DMS 273 (cell line): ENCODE measurements around the gene PNMA6F.
A peak's percentile ranks its signal among the peaks of the same experiment; 100 is the strongest.
"Not testable (repeated sequence)": the region's sequence is repeated elsewhere in the genome, so short reads cannot be mapped to it uniquely, and the experiment has no call there.

ENCODE experiments used
- DNase-seq: peaks from one replicate; lab custom pipeline; 2025; ENCODE audit not compliant: unreplicated experiment; lab: John Stamatoyannopoulos, UW

PNMA6F gene

DNA sequence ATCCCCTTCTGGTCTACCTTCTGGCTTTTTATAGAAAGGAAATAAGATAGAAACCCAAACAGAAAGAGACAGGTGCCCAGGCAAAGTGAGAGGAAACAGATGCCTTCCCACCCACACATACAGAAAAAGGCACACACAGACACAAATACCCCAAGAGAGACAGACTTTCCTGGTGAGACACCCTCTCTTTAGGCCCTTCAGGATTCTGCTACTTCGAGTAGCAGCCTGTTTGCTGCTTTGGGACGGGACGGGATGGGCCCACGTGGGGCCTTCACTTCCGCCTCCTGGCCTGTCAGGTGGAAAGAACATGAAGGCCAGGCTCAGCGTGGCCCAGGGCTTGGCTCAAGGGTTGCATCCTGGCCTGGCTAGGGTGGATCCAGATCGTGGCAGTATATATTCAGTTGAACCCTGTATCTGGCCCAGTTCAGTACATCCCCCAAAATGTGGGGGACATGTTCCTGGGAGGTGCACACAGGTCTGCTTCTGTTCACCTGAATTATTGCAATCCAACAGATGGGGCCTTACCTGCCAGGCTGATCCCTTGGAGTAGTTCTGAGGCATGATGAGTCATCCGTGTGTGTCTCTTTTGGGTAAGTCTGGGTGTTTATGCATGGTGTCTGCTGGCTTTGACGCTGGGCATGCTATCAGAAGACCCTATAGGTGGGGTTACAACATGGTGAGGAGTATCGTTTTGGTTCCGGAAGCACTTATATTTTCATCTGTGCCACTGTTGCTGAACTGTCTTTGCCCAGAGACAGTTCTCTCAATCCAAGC, 14.7 kb upstream of the PNMA6F start:
- no peak for DNase-seq

DNA sequence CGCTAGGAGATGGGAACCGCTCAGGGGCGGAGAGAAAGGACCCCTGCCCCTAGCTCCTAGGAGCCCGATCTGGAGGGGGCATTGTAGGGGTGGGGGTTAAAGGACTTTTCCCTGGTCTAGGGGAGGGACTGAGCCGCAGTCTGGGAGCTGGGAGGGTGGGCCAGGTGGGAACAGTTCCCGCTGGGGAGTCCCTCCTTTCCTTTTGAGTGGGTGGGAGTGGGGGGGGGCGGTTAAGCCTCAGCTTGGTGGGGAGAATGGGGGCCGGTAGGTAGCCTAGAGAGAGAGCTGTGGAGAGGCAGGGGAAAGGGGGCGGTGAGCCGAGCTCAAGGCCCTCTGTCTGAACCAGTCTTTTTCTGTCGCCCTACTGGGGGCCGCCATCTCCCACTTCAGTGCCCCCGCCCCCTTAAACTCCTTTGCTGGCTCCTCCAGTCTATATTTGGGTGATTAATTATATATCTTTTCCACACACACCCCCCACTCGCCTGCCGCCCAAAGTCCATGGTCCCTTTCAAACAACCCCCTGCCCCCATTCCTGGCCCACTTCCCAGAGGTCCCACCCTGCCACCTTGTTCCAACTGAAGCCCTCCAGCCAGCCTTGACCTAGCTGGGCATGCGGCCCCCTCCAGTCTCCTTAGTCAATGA, 13.2 kb upstream of the PNMA6F start:
- no peak for DNase-seq

DNA sequence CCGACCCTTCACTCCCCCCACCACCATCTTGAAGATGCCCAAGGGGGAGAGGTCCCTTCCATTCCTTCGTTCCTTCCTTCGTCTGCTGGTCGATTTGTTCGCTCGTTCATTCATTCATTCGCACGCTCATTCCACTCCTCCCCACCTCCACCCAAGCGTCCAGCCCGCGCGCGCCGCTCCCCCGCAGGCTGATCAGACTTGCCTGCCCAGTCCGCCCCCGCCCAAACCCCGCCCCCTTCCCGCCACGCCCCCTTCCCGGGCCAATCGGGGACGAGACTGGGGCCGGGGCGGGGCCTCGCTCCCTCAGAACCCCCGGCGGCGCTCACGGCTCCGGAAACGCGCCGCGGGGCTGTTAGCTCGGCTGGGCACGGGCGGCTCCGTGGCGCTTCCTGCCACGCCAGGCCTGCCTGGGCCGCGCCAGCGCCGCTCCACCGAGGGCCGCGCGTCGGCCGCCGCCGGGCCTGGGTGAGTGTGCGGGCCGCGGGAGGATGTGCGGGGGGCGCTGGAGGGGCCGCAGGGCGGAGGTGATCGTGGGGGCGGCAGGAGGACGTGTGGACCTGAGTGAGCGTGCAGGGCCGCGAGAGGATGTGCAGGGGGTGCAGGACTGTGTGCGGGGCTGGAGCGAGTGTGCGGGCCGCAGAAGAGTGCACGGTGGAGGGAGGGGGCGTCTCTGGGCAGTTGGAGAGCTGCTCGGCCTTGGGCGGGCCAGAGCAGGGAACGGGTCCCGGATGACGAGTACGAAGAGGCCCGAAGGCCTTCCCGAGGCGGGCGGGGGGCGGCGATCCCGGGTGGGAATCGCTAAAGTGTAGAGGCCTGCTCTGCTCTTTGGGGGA, 12.5 kb upstream of the PNMA6F start, which contains the start of gene ZNF275:
Gene ZNF275 (plus strand): TSS at position 333 of the 833 bp plus-strand sequence. CDS start 2,527 bp downstream, outside the sequence.
- peak; percentile 91 for DNase-seq

DNA sequence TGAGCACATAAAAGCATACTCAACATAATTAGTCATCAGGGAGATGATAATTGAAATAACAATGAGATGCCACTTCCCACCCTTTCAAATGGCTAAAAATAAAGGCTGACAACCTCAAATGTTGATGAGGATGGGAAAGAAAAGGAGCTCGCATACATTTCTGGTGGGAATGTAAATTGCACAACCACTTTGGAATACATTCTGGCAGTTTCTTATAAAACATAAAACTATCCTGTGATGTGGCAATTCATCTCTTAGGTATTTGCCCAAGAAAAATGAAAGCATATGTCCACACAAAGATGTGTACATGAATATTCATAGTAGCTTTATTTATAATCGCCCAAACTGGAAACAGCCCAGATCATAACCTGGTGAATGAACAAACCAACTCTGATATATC, 11.7 kb upstream of the PNMA6F start:
- no peak for DNase-seq

DNA sequence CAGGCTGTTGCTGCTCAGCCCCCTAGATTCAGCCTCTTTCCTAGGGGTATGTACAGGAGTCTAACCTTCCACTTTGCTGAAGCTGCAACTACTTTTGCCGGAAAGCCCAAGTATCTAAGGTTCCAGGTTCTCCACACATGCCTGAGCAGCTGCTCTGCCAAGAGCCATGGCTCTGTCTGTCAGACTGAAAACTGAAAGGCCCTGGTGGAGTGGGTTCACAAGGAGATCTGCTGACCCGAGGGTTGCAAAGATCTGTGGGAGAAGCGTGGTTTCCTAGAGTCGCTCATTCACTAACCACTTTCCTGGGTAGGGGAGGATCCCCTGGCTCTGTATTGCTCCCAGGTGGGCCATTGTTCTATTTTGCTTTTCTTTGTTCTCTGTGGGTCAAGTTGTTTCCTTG, 6.0 kb upstream of the PNMA6F start:
- DNase-seq: no peak

DNA sequence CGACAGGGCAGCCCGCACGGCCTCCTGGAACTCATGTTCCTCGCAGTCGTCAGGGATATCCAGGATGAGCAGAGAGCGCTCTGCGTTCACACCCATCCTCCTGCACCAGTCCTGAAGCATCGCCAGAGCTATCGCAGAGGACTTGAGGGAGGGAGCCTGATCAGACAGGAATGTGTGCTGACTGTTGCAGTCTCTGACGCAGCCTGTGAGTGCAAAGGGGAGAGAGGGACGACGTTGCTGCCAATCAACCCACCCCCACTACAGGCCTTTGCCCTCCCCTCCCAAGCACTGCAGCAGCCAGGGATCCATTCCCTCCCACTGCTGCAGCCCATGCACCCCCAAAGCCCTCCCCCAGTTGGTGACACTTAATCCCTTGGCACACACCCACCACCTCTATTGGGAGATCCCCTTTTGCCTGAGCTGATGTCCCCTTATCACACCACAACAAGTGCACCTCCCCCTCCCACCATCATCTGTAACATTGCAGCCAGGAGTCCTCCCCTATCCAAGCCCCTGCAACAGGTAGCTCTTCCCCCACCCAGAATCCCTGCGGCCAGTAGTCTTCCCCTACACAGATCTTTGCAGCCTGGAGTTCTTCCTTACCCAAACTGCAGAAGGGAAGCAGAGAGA, 897 bp downstream of the PNMA6F start:
- no peak for DNase-seq

DNA sequence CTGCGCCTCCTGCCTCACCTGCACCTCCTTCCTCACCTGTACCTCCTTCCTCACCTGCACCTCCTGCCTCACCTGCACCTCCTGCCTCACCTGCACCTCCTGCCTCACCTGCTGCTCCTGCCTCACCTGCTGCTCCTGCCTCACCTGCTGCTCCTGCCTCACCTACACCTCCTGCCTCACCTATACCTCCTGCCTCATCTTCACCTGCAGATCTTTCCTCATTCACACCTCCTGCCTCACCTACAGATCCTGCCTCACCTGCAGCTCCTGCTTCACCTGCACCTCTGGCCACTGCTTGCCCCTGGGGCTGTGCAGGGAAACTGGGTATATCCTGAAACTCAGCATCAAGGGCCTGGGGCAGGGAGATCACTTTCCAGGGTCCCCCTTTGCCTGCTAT, 1.5 kb downstream of the PNMA6F start:
- DNase-seq: not testable (repeated sequence)

DNA sequence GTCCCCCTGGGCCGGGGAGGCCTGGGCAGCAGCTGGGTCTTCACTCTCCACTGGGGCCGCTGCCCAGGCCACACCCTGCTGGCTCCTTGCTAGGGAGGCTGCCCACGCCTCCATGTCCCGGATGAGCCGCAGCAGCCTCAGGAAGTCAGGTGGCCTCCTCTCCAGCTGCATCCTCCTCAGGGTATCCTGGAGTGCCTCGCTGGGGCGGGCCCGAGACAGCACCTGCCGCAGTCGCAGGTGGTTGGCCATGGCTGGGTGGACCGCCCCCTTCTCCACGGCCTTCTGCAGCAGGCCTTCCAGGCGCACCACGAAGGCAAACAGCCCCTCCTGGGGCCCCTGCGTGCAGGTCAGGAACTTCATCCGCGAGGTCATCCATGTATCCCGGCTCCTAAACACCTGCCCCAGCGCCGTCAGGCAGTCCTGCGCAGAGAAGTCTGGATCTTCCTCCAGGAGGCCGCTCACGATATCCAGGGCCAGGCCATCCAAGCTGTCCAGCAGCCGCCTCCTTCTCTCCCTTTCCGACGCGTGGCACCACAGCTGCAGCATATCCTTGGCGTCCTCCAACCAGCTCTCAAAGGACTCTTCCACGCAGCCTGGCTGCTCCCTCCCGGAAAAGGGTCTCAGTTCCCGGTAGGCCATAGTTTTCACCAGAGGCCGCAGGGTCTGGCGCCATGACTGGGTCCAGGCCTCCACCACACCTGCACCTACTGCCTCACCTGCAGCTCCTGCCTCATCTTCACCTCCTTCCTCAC, 2.1 kb downstream of the PNMA6F start:
- DNase-seq: no peak

DNA sequence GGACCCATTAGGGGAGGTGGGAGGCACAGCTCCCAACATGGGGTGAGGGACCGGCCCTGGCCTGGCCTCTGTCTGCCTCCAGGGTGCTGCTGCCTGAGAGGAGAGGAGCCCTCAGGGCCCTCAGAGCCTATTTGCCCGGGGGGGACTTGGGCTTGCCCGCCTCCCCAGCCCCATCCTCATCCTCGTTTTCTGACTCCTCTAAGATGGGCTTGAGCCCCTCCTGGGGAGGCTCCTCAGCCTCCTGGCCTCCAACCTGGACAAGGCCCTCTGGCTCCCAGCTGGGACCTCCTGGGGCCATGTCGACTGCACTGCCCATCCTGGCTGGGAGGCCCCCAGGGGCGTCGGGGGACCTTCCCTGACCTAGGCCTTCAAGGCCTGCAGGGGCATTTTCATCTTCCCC, 2.8 kb downstream of the PNMA6F start:
- no peak for DNase-seq

DNA sequence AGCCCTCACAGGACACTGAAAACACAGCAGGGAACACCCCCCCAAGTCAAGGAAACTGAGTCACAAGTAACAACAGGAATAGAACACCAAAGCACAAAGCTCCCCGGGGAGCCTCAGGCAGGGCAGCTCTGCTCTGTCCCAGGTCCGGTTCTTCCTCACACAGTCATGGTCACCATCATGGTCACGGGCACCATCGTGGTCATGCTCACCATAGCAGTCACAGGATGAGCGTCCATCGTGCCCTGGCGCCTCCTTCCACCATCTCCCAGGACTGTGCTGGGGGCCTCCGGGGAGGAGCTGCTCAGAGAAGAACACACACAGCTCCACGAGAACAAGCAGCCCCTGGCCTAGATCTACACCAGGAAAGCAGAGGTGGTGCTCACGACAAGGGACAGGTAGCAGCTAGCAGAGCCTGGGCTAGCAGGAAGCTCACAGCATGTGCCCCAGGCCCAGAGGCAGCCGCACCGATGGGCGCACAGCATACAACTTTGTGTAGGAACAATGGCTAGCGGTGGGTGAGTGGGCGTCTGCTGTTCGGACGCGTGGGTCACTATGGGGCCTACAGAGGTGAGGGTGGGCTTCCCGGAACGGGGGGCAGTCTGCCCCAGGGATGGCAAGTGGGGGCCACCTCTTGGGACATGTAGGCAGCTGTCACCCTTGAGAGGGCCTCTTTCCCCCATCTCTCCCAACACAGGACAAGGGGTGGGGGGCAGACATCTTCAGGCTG, 3.4 kb downstream of the PNMA6F start:
- no peak for DNase-seq

DNA sequence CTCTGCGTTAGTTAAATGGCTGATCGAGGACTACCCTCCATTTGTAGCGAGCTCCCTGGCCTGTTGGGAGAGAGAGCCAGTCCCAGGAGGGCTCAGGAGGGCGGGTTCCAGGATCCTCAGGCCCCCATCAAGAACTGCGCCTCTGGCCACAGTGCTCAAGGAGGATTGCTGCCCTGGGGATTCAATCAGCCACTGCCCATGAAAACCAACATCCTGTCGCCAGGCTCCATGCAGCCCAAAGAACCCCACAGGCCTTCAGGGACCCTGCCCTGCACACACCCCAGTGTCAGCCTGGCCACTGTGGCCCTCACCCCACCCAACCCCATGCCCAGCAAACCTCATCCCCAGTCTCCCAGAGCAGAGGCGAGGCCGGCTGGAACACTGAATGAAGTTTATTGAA, 4.3 kb downstream of the PNMA6F start:
- DNase-seq: no peak

DNA sequence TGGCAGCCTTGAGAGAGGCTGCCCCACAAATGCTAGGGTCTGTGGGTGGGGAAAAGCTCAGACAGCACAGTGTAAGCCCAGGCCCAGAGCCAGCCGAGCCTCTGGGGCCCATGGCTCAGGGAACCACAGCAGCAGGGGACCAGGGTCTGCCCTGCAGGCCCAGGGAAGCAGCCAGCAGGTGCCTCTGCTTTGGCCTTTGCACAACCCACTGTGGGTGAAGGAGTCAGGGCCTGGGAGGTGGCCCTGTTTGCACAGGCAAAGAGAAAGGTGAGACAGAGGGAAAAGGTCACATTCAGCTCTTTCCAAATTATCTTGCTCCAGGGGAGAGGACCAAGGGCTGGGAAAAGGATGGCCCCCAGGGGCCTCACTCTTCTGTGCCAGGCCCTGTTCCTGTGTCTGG, 8.7 kb downstream of the PNMA6F start:
- no peak for DNase-seq

DNA sequence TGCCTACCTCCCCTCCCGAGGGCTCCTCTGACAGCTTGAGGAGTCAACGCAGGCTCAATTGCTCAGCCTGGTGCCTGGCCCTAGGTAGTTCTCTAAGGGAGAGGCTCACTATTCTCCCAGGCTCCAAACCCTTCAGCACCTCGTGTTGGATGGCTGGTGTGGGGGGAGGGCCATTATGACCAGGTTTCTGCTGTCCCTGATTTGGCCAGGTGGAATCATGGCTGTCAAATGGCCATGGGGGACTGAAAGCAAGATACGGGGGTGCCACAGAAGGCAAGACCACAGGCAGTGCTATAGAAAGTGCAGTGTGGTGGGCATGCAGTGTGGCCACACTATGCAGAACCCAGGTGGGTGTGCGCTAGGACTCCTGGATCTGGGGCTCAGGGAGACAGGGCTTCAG, 9.5 kb downstream of the PNMA6F start:
- no peak for DNase-seq

DNA sequence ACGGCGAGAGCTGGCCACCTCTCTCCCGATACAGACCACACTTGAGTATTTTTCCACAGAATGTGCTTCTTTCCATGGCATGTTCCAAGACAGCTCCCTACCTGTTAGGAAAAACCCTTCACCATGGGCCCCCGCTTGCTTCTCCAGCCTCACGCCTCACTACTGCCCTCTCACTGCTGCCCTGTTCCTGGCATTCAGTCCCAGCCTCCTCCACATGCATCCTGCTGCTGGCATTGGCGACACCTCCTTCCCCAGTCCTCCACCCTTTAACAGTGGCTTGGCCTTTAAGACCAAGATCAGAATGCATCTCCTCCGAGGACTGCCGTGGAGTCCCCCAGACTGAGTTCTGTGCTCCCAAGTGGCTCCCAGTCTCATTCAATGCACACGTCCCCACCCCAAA, 10.7 kb downstream of the PNMA6F start:
- DNase-seq: no peak

DNA sequence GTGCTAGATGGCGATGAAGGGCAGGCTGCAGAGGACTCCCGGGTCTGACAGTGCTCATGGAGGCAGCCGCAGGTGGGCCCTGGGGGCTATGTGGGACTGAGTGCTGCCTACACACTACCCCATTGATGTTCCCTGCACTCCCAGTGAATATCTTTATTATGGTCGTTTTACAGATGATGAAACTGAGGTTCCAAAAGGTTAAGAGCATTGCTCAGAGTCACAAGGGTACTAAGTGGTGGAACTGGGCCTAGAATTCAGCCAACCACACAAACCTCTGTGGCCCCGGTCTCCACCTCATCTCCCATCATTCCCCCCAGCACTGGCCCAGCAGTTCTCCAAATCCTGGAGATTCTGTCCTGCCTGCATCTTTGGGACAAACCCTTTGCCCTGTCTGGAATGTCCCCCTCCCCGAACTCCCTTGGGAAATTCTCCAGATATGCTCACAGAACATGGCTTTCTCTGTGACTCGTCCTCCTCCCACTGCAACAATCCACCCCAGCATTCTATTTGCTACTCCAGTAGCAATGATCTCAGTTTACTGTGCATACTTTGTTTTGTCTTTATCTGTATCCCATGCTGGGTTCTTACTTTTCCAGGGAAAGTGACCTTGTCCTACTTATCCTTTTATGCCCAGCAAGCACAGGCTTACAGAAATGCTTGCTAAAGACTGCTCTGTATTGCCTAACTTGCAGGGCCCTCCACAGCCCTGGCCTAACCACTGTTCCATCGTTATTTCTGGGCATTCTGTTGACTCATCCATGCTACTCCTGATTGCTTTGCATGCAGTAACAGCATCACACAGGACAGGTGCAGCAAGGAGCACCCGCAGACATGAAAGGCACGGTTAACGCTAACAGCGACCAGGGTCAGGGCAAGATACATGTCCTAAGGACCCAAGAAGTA, 14.0 kb downstream of the PNMA6F start:
- no peak for DNase-seq

DNA sequence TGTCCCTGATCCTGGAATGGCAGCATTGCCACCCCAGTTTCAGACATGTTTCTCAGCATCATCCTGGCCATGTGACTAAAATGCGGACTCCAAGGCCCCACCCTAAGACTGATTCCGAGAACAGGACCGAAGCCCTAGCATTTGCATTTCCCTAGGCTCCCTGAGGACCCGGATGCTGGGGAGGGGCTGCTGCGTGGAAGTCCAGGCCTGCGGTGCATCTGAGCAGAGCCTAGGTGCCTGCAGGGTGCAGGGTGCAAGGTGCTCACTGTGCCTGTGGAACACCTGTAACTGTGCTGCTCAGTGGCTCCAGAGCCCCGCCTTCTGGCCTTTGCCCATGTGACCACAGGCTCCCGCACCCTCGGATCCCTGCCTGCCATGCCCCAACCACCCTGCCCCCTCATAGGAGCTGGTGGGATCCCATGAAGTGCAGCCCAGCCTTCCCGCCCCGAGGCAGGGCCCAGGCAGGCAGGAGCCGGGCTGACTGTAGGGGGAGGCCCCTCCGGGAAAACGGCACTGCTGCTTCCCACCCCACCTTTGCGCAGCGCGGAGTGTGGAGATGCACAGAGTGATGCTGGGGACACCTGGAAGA, 14.9 kb downstream of the PNMA6F start:
- DNase-seq: no peak

DNA sequence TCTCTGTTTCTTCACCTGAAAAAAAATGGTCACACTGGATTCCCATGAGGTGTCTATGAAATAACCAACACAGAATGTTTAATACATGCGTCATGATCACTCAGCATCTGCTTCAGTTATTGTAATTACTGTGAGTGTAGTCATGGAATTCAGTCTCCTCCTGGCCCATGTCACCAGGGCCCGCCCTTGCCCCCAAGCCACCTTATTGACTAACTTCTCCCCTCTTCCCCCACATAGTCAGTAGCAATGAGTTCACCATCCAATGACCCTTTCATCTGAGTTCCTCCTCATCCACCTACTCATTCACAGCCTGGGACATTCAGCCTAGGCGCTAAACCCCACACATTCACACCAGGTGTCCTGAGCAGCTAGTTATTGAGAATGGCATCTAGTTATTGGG, 15.6 kb downstream of the PNMA6F start:
- DNase-seq: no peak

DNA sequence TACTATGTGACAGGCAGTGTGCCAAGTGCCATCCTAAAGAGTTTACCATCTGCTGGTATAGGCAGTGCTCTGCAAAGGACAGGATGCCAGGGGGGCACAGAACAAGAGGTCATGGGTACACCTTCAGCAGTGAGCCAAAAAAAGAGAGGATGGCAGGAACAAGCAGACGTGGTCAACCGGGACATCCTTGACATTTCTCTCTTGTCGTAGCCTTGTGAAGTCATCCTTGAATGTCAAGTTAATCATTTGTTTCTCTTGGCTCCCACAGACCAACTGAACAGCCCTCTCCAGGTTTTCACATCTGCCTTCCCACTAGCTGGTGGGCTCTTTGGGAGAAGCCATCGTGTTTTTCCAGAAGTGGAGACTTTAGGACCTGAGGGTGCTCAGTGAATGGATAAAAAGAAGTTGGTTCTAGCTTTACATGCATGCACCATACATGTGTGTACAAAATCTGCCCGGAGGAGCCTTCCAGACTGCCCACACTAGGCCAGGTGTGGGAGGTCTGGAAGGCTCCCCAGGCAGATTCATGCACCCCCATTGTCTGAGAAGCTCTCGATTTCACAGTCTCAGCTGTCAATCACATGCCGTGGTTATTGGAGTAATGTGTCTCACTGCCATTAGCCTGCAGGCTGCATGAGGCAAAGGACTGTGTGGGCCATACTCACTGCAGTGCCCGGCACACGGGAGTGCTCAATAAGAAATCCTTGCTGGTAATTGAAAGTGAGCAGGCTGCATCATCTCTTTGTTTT, 16.4 kb downstream of the PNMA6F start:
- DNase-seq: no peak
